Activated CD4-positive, alpha-beta T cell treated with anti-CD3 and anti-CD28 coated beads for 48 hours (primary cell): ENCODE results near the gene TRPM8.

Experiments
- DNase-seq: peaks from one replicate; pipeline ENCODE4 v3.0.0-alpha.2; 2020

The TRPM8 gene

DNA sequence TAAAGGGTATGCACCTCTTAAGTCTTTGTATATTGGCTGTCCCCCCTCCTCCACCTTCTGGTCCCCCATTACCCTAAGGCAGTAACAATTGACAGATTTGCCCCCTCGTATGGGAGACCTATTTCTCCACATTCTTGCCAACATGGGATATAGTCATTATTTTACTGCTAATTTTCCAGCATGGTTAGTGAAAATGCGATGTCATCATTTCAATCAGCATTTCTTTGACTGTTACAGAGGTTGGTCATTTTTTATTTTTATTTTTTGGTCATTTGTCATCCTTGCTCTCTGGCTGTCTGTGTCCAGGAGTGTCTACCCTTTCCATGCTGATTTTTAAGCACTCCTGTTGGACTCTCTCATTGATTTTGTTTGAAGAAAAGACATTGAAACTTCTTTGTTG lies 88.0 kb downstream of the TRPM8 start:
- DNase-seq, result no peak

DNA sequence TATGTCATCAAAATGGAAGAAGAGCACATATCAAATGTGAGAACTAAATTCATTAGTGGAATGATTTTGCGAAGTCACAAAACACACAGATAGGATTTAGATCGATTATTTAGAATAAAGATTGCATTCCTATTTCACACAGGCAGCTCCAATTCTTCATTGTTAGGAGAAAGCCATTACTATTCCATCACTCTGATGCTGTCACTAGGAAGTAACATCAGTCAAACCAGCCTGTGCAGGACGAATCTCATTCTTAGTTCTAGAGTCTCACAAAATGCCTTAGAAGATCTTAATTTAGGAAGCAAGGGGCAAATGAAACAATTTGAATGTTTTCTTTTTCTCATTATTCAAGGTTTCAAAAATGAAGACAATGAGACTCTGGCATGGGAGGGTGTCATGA lies 89.3 kb downstream of the TRPM8 start:
- no peak for DNase-seq

DNA sequence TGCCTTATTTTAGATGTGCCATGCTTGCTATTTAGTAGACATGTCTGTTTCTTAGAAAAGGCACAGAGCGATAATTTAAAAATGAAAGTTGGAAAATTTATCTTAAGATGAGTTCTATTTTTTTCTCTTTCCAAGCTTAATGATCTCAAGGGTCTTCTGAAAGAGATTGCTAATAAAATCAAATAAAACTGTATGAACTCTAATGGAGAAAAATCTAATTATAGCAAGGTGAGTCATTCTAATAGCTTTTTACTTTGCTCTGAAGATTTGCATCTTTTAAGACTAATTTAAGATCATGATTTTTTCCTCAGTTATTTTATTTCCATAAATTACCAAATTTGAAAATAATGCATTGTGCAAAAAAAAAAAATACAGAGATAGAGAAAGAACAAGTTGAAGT lies 97.3 kb downstream of the TRPM8 start:
- DNase-seq, result no peak

- no peak for DNase-seq
Observed at GRCh38 chr2:234015861-234016260, 98.7 kb downstream of the TRPM8 start.

GRCh38 chr2:234019896-234020295 lies 102.7 kb downstream of the TRPM8 start:
- DNase-seq, result no peak

GRCh38 chr2:234020332-234020731 lies 103.2 kb downstream of the TRPM8 start:
- no peak for DNase-seq

DNA sequence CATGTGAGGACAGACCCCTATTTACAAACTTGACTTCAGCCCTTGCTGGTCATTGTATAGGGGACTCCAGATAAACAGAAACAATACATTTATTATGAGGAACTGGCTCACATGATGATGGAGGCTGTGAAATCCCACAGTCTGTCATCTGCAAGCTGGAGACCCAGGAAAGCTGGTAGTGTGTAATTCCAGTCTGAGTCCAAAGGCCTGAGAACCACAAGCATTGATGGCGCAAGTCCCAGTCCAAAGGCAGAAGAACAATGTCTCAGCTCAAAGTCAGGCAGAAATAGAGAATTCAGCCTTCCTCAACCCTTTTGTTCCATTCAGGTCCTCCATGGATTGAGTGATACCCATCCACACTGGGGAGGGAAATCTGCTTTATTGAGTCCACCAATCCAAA lies 105.3 kb downstream of the TRPM8 start:
- no peak for DNase-seq

DNA sequence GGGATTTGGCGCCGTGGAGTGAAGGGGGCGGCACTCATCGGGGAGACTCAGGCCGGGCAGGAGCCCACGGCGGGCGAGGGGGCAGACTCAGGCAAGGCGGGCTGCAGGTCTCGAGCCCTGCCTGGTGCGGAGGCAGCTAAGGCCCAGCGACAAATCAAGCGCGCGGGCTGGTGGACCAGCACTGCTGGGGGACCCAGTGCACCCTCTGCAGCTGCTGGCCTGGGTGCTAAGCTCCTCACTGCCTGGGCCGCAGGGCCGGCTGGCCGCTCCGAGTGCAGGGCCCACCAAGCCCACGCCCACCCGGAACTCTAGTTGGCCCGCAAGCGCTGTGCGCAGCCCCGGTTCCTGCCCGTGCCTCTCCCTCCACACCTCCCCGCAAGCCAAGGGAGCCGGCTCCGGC lies 107.1 kb downstream of the TRPM8 start:
- no peak for DNase-seq

DNA sequence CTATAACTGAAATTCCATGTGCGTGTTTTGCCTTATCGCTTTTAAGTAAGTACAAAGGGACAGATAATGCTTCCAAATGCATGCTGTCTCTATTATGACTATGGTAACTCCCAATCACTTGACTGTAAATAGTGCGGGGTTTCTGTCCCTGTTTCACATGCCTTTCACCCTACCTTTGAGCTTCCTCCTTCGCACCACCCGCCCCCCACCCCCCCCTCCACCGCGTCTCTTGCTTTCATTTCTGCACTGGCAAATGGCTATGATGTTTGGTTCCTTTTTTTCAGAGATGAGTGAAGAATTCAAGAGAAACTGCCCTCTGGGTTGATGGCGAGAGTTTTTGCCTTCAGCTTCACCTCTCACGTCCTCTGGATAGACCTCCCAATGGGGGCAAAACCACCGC lies 108.3 kb downstream of the TRPM8 start:
- no peak for DNase-seq

- DNase-seq, result no peak
Observed at GRCh38 chr2:234025891-234026401, 108.8 kb downstream of the TRPM8 start.

GRCh38 chr2:234026693-234027254 lies 109.6 kb downstream of the TRPM8 start:
- DNase-seq, result no peak

DNA sequence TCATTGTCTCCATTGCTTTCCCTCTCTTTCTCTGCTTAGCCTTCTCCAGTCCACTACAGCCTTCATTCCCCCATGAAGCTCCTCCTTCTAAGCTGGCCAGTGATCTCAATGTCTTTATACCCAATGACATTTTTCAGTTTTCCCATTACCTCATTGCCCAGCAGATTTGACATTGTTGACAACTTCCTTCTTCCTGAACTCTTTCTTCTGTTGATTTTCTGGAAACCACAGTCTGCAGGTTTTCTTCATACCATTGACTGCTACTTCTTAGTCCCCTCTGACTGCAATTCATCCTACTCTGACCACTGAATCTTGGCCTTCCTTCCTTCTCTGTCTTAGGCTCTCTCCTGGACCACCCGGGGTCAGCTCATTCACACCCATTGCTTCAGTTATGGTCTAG lies 110.5 kb downstream of the TRPM8 start:
- no peak for DNase-seq

DNA sequence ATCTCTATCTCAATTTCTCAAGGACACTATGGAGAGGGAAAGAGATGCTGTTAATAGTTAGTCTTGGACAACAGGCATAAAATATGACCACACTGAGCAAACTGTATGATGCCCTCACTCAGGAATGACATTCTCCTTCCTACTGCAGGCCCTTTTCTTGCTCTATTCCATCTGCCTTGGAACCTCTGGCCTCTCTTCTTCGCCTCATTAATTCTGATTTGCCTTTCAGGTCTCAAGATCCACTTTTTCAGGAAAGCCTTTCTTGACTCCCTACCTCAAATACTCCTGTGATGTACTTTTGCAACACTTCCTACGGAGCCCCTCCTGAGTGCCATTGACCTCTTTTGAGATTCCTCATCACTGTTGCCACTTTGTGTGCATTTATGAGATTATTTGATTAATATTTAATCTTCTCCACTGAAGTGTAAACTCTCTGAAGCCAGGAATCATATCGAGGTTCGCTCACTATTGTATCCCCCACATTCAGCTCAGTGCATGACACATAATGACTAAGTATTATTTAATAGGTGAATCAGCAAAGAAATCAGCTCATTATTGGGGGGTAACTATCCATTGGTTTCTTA lies 112.1 kb downstream of the TRPM8 start:
- no peak for DNase-seq

DNA sequence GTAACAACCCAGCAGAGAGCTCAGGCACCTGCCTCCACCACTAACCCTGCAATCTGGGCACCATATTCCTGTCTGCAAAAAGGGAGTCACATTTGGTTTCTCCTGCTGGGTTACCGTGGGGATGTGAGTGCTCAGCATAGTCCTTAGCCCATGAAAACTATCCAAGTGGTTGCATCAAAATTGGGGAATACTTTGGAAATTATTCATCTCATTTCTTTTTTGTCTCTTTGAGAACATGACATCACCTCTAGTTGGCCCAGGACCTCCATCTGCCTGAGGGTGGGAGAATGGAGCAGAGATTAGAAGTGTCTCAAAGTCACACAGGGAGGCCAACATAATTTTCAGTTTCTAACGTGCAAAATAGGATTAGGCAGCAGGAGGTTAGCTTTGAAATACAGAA lies 114.0 kb downstream of the TRPM8 start:
- DNase-seq, result no peak

DNA sequence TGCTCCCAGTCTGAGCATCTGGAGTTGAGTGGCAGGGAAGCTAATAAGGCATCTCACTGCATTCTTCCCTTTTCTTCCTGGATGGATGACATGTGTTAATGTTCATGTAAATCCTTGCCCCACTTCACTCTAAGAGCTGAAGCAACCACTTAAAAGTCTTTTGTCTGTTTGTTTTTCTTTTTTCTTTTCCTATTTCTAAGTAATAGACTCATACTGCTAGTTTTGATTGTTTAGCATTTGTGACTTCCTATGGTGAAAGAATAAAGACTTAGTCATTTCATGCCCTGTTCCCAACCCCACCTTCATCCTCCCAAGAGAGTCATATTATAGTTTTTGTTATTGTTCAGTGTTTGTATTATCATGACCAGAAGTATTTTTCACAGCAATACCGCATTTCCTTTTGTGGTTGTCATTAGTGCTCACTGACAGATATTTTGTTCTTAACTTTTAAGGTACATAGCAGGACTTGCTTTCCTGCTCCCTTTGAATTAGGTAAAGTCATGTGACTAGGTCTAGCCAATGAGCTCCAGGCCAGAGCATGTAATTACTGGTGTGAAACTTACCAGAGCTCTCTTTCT lies 115.2 kb downstream of the TRPM8 start:
- DNase-seq, result peak; percentile 17

- no peak for DNase-seq
Observed at GRCh38 chr2:234033174-234033573, 116.0 kb downstream of the TRPM8 start.

GRCh38 chr2:234033885-234034284 lies 116.7 kb downstream of the TRPM8 start:
- DNase-seq, result no peak

DNA sequence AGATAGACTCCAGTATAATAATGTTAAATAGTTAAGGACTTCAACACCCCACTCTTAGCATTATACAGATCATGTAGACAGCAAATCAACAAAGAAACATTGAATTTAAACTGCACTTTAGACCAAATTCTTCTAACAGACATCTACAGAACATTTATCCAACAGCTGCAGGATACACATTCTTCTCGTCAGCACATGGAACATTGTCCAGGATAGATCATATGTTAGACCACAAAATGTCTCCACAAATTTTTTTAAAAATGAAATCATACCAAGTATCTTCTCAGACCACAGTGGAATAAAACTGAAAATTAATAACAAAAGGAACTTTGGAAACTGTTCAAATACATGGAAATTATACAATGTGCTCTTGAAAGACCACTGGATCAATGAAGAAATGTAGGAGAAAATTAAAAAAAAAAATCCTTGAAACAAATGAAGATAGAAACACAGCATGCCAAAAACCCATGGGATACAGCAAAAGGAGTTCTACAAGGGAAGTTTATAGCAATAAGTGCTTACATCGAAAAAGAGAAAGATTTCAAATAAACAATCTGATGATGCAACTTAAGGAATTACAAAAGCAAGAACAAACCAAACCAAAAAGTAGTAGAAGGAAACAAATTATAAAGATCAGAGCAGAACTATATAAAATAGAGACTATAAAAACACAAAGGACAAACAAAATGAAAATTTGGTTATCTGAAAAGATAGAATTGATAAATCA lies 121.1 kb downstream of the TRPM8 start:
- DNase-seq, result no peak

GRCh38 chr2:234044157-234044556 lies 127.0 kb downstream of the TRPM8 start:
- DNase-seq, result no peak

- no peak for DNase-seq
Observed at GRCh38 chr2:234046521-234046920, 129.3 kb downstream of the TRPM8 start.

DNA sequence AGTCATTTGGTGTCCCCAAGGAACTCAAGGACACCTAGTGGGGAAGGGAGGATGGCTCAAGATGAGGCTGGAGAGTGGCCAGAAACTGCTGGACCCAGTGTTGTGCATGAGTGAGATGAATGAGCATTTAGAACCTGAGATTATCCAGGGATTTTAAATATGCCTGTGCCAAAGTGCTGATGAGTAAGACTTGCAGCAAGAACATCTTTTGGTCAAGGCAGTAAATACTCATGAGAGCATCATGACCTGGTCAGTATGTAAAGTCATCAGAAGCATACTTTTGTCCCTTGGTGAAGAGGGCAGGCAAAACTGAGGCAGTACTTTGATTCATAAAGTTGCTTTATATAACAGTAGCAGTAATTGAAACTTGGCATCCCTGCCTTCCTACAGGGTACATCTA lies 130.2 kb downstream of the TRPM8 start:
- no peak for DNase-seq

DNA sequence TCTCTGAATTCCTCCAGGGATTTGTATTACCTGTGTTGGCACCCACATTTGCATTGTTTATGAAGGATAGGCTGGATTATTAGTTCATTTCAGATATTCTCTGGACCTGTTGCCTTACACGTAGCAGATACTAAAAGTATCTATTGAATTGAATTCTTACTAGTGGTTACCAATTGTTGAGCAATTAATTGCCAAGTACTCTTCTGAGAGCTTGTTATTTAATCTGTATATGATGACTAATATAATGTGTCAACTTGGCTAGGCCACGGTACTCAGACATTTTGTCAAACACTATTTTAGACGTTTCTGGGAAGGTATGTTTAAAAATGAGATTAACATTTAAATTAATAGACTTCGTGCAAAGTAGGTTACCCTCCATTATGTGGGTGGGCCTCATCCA lies 130.9 kb downstream of the TRPM8 start:
- no peak for DNase-seq

DNA sequence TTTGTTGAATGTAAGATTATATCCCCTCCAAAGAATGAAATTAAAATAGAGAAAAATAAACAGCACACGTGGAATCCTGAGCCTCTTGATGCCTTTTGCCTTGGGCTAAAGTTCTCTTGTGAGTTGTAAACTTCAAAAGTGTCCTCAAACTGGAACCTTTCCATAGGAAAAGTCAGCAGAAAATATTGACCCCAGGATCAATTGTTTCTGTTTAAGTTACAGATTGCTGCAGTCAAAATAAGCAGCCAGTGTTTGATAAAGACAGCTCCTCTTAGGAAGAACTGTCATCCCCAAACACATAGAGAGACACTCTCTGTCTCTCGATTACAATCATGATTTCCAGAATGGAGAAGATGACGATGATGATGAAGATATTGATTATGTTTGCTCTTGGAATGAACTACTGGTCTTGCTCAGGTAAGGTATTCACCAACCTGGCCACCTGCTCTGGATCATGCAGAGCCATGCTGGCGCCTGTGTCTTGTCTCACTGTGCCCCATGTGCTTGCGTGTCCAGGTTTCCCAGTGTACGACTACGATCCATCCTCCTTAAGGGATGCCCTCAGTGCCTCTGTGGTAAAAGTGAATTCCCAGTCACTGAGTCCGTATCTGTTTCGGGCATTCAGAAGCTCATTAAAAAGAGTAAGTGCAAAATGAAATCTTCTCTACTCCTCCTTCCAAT lies 133.4 kb downstream of the TRPM8 start, which contains the start of gene SPP2:
Gene SPP2, plus strand, starts transcription at position 248 of the 681 bp plus-strand sequence. Its CDS starts 85 bp downstream, at position 333.
- no peak for DNase-seq
